Measurements from ENCODE around the gene STX18.
"Not testable (repeated sequence)": the region's sequence is repeated elsewhere in the genome, so short reads cannot be mapped to it uniquely, and the experiment has no call there.

STX18 gene

DNA sequence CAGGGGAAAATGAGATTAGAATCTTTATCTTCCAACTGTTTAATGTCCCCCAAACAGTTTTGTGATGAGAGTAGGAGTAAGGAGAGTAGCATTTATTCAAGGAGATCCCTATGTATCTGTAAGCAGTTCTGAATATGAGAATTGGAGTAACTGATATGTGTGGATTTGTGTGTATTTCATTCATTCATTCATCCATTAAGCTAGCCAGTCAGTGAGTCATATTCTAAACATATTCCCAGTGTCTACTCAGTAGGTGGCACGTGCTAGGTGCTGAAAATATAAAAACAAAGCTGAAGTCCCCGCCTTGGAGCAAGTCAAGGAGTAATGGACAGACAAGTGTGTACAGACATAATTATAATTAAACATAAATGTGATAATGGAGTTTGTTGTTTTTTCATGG lies 12.4 kb upstream of the STX18 start:
- DNase-seq, result no peak

DNA sequence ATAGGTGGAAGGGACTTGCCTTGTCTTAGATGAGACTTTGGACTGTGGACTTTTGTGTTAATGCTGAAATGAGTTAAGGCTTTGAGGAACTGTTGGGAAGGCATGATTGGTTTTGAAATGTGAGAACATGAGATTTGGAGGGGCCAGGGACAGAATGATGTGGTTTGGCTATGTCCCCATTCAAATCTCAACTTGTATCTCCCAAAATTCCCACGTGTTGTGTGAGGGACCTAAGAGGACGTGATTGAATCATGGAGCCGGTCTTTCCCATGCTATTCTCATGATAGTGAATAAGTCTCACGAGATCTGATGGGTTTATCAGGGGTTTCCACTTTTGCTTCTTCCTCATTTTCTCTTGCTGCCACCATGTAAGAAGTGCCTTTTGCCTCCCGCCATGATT lies 10.2 kb upstream of the STX18 start:
- DNase-seq, result not testable (repeated sequence)

DNA sequence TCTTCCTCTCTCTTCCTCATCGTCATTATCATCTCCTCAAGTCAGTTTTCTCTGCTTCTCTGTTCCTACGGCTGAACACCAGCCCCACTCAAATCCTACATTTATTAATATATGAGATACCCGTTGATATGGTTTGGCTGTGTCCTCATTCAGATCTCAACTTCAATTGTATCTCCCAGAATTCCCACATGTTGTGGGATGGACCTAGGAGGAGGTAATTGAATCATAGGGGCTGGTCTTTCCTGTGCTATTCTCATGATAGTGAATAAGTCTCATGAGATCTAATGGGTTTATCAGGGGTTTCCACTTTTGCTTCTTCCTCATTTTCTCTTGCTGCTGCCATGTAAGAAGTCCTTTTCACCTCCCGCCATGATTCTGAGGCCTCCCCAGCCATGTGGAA lies 8.3 kb upstream of the STX18 start:
- DNase-seq, result not testable (repeated sequence)

DNA sequence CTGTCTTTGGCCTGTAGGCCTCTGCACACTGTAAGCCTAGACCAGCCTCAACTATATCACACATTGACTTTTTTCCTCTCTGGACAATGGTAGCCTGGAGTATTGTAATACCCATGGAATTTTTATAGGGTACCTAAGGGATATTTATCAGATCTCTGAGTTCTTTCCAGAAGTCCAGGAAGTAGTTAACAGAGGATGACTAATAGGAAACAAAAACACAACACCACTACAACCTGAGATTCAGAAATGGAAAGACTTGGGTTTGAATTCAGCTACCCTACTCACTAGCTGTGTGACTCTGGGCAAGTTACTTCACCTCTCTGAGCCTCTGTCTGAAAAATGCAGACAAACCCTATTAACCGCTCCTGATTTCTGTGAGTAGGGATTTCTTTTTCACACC lies 7.7 kb upstream of the STX18 start:
- no peak for DNase-seq

DNA sequence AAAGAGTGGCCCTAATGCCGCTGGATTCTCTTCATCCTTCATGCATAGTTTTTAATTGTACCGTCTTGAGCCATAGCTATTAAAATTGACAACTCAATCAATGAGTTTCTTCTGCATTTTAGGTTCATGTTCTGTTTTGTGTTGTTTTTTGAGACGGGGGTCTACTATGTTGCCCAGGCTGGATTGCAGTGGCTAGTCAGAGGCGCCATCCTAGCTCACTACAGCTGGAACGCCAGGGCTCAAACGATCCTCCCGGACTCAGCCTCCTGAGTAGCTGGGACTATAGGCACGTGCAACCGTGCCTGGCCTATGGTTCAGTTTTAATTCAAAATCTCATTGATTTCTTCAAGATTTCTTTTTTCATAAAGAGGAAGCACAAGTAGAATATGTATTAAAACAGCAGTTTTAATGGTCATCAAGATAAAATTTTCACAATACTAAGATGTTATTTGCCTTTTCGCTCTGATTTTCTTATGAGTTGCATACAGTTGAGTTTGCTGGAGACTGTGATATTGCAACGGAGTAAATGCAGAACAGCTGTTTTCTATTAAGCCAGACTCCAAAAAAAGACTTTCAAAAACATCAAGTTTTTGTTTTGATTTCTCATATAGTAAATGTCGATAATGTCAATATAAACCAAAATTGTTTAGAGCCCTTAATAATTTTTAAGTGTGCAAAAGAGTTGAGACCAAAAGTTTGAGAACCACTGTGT lies 1.1 kb upstream of the STX18 start:
- DNase-seq, result no peak

DNA sequence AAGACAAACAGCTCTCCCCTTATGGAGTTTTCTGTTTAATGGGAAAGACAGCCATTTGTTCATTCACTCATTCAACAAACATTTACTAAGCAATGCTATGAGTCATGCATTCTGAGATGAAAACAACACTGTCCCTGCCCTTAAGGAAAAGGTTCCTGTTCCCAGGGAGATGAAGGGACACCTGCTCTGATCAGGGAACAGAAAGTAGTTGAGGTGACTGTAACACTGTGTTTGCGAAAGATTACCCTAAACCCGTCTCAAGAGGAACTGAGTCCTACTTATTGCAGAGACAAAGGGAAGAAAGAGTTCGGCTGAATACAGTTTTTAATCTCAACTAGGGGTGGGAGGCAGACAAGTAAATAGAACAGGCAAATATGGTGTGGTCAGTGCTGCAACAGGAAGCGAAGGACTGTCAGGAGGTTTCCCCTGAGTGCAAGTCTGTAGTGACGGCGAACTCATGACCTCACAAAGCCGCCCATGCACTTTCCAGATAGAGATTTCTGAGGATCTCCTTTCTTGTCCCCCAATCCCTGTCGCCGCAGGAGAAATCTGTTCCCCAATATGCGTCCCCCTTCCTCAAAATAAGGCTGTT lies 712 bp downstream of the STX18 start:
- no peak for DNase-seq

DNA sequence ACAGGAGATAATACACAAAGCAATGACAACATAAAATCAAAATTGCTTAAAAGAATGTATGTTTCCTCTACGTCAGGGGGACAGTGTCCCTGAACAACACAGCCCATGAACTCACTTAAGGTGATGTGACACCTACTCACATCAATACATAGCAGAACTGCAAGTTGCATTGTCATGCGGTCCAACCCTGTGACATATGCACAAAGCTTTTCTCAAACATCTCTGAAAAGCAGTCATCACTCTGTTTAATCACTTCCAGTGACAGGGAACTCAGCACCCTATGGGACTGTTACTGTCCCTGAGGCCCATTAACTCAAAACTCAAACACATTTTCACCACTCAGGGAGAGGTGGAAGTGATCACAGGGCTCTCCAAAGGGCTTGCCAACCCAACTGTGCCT lies 2.4 kb downstream of the STX18 start:
- DNase-seq, result no peak

DNA sequence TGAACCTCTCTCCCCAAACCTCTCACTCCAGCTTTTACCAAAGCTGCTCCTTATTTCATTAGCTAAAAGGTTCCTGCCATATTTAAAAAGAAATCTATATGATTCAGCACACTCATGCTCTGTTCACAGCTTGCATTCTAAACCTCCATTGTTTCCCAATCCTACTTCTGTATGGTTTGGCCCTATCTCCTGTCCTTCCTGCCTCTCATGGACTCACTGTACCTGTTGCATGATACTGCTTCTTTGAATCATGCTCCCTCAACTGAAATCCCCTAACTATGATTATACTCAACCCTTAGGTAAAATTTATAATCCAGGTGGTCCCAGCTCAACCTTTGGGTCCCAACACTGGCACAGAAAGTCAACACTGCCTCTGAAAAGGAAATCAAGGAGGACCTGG lies 6.3 kb downstream of the STX18 start:
- no peak for DNase-seq

DNA sequence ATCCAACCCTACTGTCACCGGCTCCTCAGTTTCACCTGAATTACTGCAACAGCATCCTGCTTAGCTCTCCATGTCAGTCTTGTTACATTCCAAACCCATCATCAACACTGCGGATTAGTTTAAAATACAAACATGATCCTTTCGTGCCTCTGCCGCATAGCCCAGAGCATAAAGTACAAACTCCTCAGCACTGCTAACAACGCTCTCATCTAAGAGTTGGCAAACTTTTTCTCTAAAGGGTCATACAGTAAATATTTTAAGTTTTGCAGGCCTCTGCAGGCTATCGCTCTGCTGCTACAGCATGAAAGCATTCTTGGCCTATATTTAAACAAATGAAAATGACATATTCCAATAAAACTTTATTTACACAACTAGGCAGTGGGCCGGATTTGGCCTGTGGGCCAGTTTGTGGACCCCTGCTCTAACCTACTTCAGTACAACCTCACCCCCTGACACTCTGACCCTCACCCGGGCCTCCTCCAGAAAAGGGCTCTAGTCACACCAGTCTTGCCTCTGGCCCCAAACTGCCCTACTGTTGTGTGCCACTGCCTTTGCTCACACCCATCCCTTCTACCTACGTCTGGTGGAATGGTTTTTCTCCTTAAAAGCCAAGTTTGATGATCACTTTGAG lies 7.2 kb downstream of the STX18 start:
- no peak for DNase-seq

DNA sequence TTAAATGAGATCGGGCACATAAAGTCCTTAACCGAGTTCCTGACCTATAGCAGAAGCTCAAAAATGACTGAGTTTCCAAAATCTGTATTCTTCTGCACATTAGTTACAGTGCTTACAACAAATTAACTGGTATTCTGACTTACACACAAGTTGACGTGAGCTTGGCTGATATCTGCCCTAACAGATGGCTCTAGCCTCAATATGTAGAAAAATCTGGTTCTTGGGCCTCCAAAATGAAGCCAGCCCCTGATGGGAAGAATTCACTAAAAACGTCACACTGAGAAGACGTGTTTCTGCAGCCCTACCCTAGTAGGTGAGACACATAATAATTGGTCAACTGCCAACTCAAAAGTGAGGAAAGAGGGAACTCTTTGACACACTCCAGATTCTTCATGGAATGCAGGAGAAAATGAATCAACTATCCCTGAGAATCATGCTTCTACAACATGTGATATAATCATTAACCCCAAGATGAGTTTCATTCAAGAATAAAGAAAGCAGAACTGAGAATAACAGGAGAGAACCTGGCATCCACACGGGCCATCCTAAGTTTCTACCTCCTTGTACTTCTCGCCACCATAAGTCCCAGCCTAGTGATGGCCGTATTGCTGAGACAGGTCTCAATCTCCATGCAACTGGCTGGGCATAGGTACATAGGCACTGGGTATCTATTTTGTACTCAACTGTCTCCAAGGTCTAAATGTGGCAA lies 8.2 kb downstream of the STX18 start:
- DNase-seq, result no peak

DNA sequence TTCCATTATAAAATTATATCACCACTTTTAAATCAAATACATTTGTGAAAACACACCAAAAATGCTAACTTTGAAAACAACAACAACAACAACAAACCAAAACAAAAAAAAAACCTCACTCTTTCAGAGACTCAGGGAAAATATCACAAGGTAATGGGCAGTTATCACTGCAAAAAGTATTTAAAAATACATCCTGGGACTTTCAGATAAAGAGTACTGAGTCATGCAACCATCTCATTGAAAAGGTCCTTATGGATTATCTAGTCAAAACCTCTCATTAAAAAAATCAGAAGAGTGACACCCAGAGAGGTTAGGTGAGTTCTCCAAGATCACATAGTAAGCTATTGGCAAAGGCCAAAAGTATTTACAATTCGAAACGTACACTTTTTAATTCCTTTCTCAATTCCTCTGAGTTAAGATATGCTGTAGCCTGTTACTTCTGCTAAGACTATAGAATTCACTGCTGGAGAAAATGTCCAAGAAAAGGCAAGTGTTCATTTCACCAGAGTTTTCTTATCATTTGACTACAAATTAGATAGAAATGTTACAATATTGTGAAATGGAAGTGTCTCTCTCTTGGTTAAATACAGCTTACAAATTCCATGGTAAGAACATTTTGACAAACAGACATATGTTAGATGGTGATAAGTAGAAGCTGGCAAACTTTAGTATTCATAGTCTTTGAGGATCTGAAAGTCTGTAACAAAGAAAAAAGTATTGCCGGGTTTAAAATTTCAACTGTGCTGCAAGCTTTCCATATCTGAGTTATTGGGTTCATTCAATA lies 9.3 kb downstream of the STX18 start:
- DNase-seq, result no peak

DNA sequence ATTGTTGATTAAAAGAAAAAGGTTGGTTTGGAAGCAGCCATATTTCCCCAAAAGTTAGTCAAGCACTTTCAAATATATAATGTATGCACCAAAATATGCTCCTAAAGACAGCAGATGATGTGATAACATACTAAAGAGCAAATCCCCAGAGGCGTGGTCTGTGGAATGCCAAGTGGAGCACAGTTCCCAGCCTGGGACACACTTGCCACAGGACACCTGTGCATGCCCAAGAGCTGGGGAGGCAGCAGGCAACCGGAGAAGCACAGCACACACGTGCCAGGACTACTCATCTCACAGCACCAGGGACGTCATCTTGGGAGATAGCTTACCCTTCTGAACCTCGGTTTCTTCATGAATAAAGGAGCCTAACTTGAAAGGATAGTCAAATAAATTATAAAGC lies 12.5 kb downstream of the STX18 start:
- no peak for DNase-seq

DNA sequence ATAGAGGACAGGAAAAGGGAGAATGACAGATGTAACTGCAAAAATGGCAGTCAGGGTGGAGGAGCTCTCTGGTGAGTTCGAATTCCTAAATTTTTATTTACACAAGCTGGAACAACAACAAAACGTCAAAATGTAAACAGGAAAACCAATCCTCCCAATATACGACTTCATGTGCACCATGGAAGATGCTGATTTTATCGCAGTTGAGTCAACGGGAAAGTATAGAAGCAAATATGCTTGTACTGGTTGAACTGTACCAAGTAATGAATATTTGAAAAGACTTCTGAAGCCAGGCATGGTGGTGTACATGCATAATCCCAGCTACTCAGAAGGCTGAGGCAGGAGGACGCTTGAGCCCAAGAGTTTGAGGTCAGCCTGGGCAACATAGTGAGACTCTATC lies 15.4 kb downstream of the STX18 start:
- no peak for DNase-seq

DNA sequence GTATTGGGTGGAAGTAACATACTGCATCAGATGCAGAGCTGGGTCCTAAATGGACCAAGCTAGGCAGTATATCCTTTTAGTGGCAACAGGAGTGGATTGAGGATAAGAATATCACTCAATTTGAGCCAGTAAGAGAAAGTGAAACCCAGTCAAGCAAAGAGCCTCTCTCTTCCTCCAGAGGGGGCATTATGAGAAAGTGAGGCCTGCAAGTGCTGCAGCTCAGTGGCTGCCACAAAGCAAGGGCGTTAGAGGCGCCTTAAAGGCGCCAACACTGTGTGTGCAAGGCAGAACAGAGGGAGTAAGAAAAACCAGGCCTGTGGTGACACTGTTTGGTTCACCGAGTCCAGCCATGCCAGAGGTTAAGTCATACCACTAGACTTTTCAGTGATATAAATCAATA lies 17.5 kb downstream of the STX18 start:
- no peak for DNase-seq

DNA sequence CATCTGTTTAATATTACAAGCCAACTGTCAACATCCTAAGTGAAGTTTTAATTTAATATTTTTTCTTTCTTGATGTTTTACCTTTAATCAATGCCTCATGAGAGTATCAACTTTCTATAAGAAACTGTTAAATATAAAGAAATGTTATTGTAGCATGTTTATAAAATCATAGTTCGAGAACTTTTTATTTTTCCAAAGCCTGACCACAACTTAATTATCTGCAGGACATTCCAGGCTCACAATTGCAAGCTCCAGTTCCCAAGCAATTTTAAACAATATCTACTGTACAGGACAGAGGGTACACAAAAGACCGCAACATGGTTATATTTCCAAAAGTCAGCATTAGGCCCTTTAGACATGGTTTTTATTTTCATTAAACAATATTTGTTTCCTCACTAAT lies 20.1 kb downstream of the STX18 start:
- DNase-seq, result no peak

DNA sequence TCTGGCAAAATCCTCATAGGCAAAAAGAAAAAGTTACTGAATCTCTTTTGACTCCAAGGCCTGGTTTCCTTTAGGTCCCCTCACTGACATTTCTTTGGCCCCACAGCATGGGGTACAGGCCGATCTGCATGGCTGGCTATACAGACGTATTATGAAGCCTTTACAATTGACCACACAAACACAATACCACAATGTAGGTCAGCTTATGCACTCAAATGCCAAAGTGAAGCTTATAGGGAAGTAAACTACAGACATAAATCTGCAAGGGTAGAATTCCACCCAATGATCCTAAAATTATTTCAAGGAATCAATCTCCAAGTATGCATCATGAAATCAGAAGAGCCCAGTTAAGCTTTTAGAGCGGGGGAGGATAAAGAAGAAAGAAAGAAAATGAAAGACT lies 20.7 kb downstream of the STX18 start:
- DNase-seq, result no peak

DNA sequence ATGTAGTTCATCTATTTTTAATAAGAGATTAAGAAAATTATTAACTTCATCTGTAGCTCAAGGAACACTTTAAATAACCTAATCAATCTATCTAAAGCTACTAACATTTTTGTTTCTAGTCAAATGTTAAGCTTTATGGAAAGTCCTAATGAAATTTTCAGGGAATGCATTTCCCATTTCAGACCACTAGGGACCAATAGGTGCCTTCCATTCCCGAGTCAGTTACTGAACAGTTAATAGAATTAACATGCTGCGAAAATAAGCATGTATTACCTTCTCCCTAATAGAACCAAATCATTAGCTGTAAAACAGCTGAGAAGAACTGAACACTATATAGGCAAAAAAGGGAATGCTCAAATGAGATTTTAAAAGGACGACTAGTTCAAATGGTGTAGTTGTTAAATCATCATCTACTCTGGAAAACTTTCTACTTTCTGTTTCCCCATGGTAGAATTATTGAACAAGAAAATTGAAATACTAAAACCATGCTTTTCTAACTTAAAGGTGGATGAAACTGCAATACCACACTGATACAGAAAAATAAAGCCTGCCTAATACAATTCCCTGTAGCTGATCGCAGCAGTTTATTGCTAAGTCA lies 22.5 kb downstream of the STX18 start:
- no peak for DNase-seq

DNA sequence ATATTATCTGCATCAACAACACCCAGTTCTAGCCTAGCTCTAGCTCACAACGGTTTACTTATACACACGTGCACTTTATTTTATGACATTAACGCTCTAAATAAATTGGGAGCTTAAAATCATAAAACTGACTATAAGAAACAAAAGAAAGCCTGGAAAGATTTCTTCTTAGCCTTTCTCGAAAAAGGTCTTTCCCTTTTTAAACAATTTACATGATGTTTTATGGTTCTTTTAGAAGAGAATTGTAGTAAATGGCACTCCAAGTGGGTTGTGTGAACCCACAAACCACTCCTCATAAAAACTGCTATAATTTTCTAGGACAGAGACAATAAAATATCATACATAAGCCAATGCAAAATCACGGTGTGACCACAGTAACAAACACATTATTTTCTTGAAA lies 23.1 kb downstream of the STX18 start:
- DNase-seq, result no peak

DNA sequence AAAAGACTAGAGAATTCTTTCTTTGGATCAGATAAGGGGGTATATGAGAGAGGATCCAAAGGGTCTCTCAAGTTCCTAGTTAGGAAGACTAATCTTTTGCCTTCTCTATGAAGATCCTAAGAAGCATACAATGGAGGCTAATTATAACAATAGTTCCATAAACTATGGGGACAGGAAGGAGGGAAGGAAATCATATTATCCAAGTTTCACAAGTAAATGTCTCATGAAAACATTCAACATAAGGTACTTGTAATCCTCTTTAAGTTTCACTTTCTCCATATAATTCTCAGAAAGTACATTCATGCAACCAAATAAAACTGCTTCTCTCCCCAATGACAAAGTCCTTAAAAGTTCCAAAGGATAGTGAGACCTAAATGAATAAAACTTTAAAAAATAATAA lies 27.1 kb downstream of the STX18 start:
- DNase-seq, result no peak

DNA sequence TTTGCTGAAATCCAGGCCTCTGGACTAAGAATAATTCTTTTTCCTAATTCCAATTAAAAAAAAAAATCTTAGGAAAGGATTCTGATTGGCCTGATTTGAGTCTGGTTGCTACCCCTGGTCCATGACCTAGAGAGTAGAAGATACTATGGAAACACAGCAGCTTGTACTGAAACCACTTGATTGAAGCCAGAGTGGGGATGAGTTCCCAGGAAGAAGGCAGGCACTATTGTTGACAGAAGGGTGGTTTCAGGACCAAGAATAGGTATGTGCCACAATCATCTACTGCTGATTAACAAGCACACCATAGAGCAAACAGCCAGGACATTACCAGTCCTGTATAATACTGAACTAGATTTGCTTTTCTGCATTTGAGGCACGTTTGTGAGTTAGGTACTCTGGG lies 29.6 kb downstream of the STX18 start:
- DNase-seq, result no peak

DNA sequence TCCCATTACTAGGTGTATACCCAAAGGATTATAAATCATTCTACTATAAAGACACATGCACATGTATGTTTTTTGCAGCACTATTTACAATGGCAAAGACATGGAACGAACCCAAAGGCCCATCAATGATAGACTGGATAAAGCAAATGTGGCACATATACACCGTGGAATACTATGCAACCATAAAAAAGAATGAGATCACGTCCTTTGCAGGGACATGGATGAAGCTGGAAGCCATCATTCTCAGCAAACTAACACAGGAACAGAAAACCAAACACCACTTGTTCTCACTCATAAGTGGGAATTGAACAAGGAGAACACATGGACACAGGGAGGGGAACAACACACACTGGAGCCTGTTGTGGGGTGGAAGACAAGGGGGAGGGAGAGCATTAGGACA lies 31.2 kb downstream of the STX18 start:
- DNase-seq, result not testable (repeated sequence)

DNA sequence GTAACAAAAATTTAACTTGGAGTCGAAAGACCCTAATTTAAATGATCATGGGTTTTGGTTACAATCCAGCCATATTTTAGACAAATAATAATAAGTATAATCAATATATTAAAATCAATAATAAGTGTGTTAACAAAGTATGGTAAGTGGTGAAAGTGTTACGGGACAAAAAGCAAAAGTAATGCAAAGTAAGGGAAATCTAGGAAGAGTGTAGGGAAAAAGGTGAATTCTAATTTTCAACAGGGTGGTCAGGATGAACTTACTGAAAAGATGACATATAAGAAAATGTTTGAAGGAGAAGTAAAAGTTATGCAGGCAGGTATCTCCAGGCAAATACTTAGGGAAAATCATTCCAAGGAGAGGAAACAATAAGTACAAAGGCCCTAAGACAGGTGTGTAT lies 32.3 kb downstream of the STX18 start:
- DNase-seq, result no peak

DNA sequence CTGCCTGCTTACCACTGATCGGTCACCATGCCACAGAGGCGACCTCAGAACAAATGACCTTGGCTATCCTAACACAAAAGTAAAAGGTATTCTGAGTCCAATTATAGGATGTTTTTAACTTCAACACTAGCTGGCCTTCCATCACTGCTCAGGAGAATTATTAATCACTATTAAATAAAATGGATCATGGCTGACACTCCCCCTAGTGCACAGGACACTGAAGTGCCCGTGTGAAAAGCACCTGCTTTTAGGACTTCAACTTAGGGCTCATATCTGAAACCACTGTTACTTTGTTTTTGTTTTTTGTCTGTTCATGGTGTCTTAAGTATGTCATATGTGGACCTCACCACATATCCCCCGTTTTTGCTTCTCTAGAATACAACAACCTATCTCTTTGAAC lies 33.9 kb downstream of the STX18 start:
- DNase-seq, result no peak
